Neural progenitor cell (in vitro differentiated cells): Measurements from ENCODE around the gene CXCL1. TPM values are rescaled to one million over a fixed set of nuclear protein-coding genes. Genes with fewer than 3 reads are reported as not detected.

Source experiments
- DNase-seq: peaks from one replicate; pipeline ENCODE4 v3.0.0-alpha.2; 2016; ENCODE audit warnings: low spot score
- H2AFZ ChIP-seq: fragments of 200-600 bp; sonication (generic); replicated peaks from 2 replicates; pipeline ENCODE4 v1.6.1; 2016; ENCODE audit warnings: antibody characterized with exemption
- H3F3A ChIP-seq: fragments of 200-600 bp; sonication (generic); 2 replicates; pipeline ENCODE4 v1.6.1; 2016; ENCODE audit warnings: antibody characterized with exemption, low read depth
- H3K27ac ChIP-seq: fragments of 200-600 bp; sonication (generic); 2 replicates; pipeline ENCODE4 v1.5.1; 2016; ENCODE audit warnings: mild to moderate bottlenecking
- H3K27me3 ChIP-seq: fragments of 200-600 bp; sonication (generic); 2 replicates; pipeline ENCODE4 v1.6.1; 2016; ENCODE audit warnings: mild to moderate bottlenecking, moderate library complexity
- H3K36me3 ChIP-seq: fragments of 200-600 bp; sonication (generic); 2 replicates; pipeline ENCODE4 v1.5.1; 2016
- H3K4me1 ChIP-seq: fragments of 200-600 bp; sonication (generic); 2 replicates; pipeline ENCODE4 v1.6.1; 2016; ENCODE audit warnings: mixed run types
- H3K4me2 ChIP-seq: fragments of 200-600 bp; sonication (generic); 2 replicates; pipeline ENCODE4 v1.6.1; 2016
- H3K4me3 ChIP-seq: fragments of 200-600 bp; sonication (generic); 2 replicates; pipeline ENCODE4 v1.5.1; 2016
- H3K79me2 ChIP-seq: fragments of 200-600 bp; sonication (generic); 2 replicates; pipeline ENCODE4 v1.6.1; 2016; ENCODE audit warnings: low read depth
- H3K9ac ChIP-seq: fragments of 200-600 bp; sonication (generic); 2 replicates; pipeline ENCODE4 v1.6.1; 2016
- H3K9me3 ChIP-seq: fragments of 200-600 bp; sonication (generic); 2 replicates; pipeline ENCODE4 v1.5.1; 2016; ENCODE audit warnings: low read depth
- H4K20me1 ChIP-seq: fragments of 200-600 bp; sonication (generic); 2 replicates; pipeline ENCODE4 v1.6.1; 2016; ENCODE audit warnings: low read depth
- H3K27ac Mint-ChIP-seq: 3 replicates; pipeline ENCODE4 v1.8.0; 2021; ENCODE audit warnings: mixed read lengths
- H3K27me3 Mint-ChIP-seq: 2 replicates; pipeline ENCODE4 v1.8.0; 2022; ENCODE audit warnings: low read depth, mild to moderate bottlenecking, inconsistent platforms, moderate library complexity, mixed read lengths; ENCODE audit not compliant: insufficient read depth
- H3K36me3 Mint-ChIP-seq: 3 replicates; pipeline ENCODE4 v1.8.0; 2021; ENCODE audit warnings: mixed read lengths
- H3K4me1 Mint-ChIP-seq: 3 replicates; pipeline ENCODE4 v1.8.0; 2021; ENCODE audit warnings: mixed read lengths
- H3K4me3 Mint-ChIP-seq: 3 replicates; pipeline ENCODE4 v1.8.0; 2021; ENCODE audit warnings: mild to moderate bottlenecking, moderate library complexity, mixed read lengths
- H3K9me3 Mint-ChIP-seq: 3 replicates; pipeline ENCODE4 v1.8.0; 2020; ENCODE audit warnings: mixed read lengths
- CTCF ChIP-seq: fragments of 200-600 bp; sonication (generic); IDR thresholded peaks from 2 replicates; pipeline ENCODE4 v1.5.1; 2017; ENCODE audit warnings: antibody characterized with exemption, mild to moderate bottlenecking
- EZH2 ChIP-seq: fragments of 200-600 bp; sonication (generic); IDR thresholded peaks from 2 replicates; pipeline ENCODE4 v1.6.1; 2017; ENCODE audit warnings: antibody characterized with exemption, mild to moderate bottlenecking, moderate library complexity
- EZH2phosphoT487 ChIP-seq: fragments of 200-600 bp; sonication (generic); IDR thresholded peaks from 2 replicates; pipeline ENCODE4 v1.6.1; 2017; ENCODE audit warnings: antibody characterized with exemption
- total RNA-seq: library from RNA; depleted of rRNA; stranded (reverse); fragments of >200 nt; gene quantifications from 2 replicates; pipeline ENCODE4 v1.2.3, GENCODE V29; 2015; ENCODE audit warnings: low replicate concordance

The CXCL1 gene
- total RNA-seq, 1 donor from 2014 or later = not detected

GRCh38 chr4:73865431-73866096, 3.6 kb upstream of the CXCL1 start:
- no peaks in the 10 kb centered on the region for H3K36me3 Mint-ChIP-seq
- no peaks in the 10 kb centered on the region for H3F3A ChIP-seq
- H3K4me2 ChIP-seq = no peak overlapping the region
- H3K79me2 ChIP-seq = no peaks in the 10 kb centered on the region
- H3K9me3 Mint-ChIP-seq = no peaks in the 10 kb centered on the region
- H3K4me1 Mint-ChIP-seq = peaks cover 7% of the 10 kb centered on the region
- no peak for DNase-seq
- no peak overlapping the region for H3K27ac ChIP-seq
- TF ChIP-seq EZH2 (no peak), EZH2phosphoT487 (no peak), CTCF (no peak)
- H3K9me3 ChIP-seq = no peaks in the 10 kb centered on the region
- no peak overlapping the region for H3K4me3 Mint-ChIP-seq
- no peaks in the 10 kb centered on the region for H3K36me3 ChIP-seq
- no peaks in the 10 kb centered on the region for H4K20me1 ChIP-seq
- peaks cover 46% of the 10 kb centered on the region for H3K27me3 ChIP-seq
- H3K4me3 ChIP-seq = no peak overlapping the region
- peaks cover 4% of the 10 kb centered on the region for H3K27me3 Mint-ChIP-seq
- H3K27ac Mint-ChIP-seq = no peak overlapping the region
- H3K4me1 ChIP-seq = no peaks in the 10 kb centered on the region
- no peak overlapping the region for H2AFZ ChIP-seq
- H3K9ac ChIP-seq = no peak overlapping the region

GRCh38 chr4:73866246-73866645, 2.9 kb upstream of the CXCL1 start:
- no peak overlapping the region for H2AFZ ChIP-seq
- H3K79me2 ChIP-seq = no peaks in the 10 kb centered on the region
- Mint-ChIP-seq H3K36me3 (no peaks in the 10 kb centered on the region), H3K27me3 (peaks cover 7% of the 10 kb centered on the region), H3K4me3 (no peak overlapping the region), H3K4me1 (peaks cover 7% of the 10 kb centered on the region), H3K27ac (no peak overlapping the region), H3K9me3 (no peaks in the 10 kb centered on the region)
- TF ChIP-seq EZH2 (no peak), CTCF (no peak), EZH2phosphoT487 (no peak)
- no peaks in the 10 kb centered on the region for H4K20me1 ChIP-seq
- H3K9me3 ChIP-seq = no peaks in the 10 kb centered on the region
- no peak overlapping the region for H3K4me2 ChIP-seq
- no peak overlapping the region for H3K27ac ChIP-seq
- no peaks in the 10 kb centered on the region for H3K4me1 ChIP-seq
- H3F3A ChIP-seq = no peaks in the 10 kb centered on the region
- no peak overlapping the region for H3K9ac ChIP-seq
- DNase-seq = no peak
- peaks cover 53% of the 10 kb centered on the region for H3K27me3 ChIP-seq
- H3K36me3 ChIP-seq = no peaks in the 10 kb centered on the region
- no peak overlapping the region for H3K4me3 ChIP-seq

GRCh38 chr4:73867783-73868182, 1.4 kb upstream of the CXCL1 start:
- no peaks in the 10 kb centered on the region for H4K20me1 ChIP-seq
- no peaks in the 10 kb centered on the region for H3K9me3 ChIP-seq
- no peak overlapping the region for H3K4me3 Mint-ChIP-seq
- no peaks in the 10 kb centered on the region for H3F3A ChIP-seq
- H3K4me1 ChIP-seq = no peaks in the 10 kb centered on the region
- no peak for DNase-seq
- H3K4me1 Mint-ChIP-seq = peaks cover 7% of the 10 kb centered on the region
- TF ChIP-seq EZH2 (no peak), CTCF (no peak), EZH2phosphoT487 (no peak)
- H3K27ac ChIP-seq = no peak overlapping the region
- H3K4me2 ChIP-seq = no peak overlapping the region
- H3K27ac Mint-ChIP-seq = no peak overlapping the region
- no peak overlapping the region for H3K4me3 ChIP-seq
- no peak overlapping the region for H3K9ac ChIP-seq
- no peak overlapping the region for H2AFZ ChIP-seq
- peaks cover 7% of the 10 kb centered on the region for H3K27me3 Mint-ChIP-seq
- H3K79me2 ChIP-seq = no peaks in the 10 kb centered on the region
- no peaks in the 10 kb centered on the region for H3K9me3 Mint-ChIP-seq
- H3K27me3 ChIP-seq = peaks cover 65% of the 10 kb centered on the region
- no peaks in the 10 kb centered on the region for H3K36me3 Mint-ChIP-seq
- H3K36me3 ChIP-seq = no peaks in the 10 kb centered on the region
